Keratinocyte (primary cell): ENCODE results near the gene FNDC11. TPM values are rescaled to one million over a fixed set of nuclear protein-coding genes. Genes with fewer than 3 reads are reported as not detected.

Experiments used
- DNase-seq: peaks from one replicate; pipeline ENCODE4 v3.0.0-alpha.2; 2011; ENCODE audit warnings: low read depth, missing footprints, low spot score
- FAIRE-seq: peaks from 2 replicates; lab custom pipeline; 2011; peaks lifted over from hg19 to GRCh38; lab: Jason Lieb, UNC
- H2AFZ ChIP-seq: 2 replicates; pipeline ENCODE4 v1.6.0; 2012; ENCODE audit warnings: low read length, control low read depth, inconsistent platforms; ENCODE audit not compliant: control insufficient read depth
- H3K27ac ChIP-seq: 2 replicates; pipeline ENCODE4 v1.5.1; 2011; ENCODE audit warnings: low read length; ENCODE audit not compliant: control insufficient read depth, insufficient read depth
- H3K27me3 ChIP-seq: 3 replicates; pipeline ENCODE4 v1.6.0; 2011; ENCODE audit warnings: low read length; ENCODE audit not compliant: control insufficient read depth, insufficient read depth; ENCODE audit errors: extremely low read depth
- H3K36me3 ChIP-seq, 2 experiments: 2 replicates in 1 of 2; 3 replicates in 1 of 2; pipeline ENCODE4 v1.5.1; 2011; ENCODE audit warnings: low read length in 2 of 2, mild to moderate bottlenecking in 1 of 2; ENCODE audit not compliant: control insufficient read depth in 2 of 2, insufficient read depth in 2 of 2; ENCODE audit errors: extremely low read depth in 1 of 2
- H3K4me1 ChIP-seq: 3 replicates; pipeline ENCODE4 v1.5.1; 2011; ENCODE audit warnings: low read length; ENCODE audit not compliant: control insufficient read depth, insufficient read depth; ENCODE audit errors: extremely low read depth
- H3K4me2 ChIP-seq: 3 replicates; pipeline ENCODE4 v1.6.0; 2011; ENCODE audit warnings: low read depth, low read length; ENCODE audit not compliant: control insufficient read depth, insufficient read depth; ENCODE audit errors: extremely low read depth
- H3K4me3 ChIP-seq, 3 experiments: fragments of 200-600 bp in 1 of 3; sonication (generic) in 1 of 3; 2 replicates in 2 of 3; 3 replicates in 1 of 3; pipeline ENCODE4 v1.5.1; 2011 to 2016; ENCODE audit warnings: low read length in 3 of 3, mild to moderate bottlenecking in 3 of 3, control low read depth in 2 of 3, inconsistent platforms in 1 of 3, low read depth in 1 of 3, mixed read lengths in 1 of 3, mixed run types in 1 of 3, moderate library complexity in 1 of 3; ENCODE audit not compliant: control insufficient read depth in 2 of 3, insufficient read depth in 2 of 3; ENCODE audit errors: extremely low read depth in 1 of 3
- H3K79me2 ChIP-seq: 2 replicates; pipeline ENCODE4 v1.6.0; 2012; ENCODE audit warnings: low read length; ENCODE audit not compliant: control insufficient read depth, insufficient read depth
- H3K9ac ChIP-seq: 3 replicates; pipeline ENCODE4 v1.6.0; 2011; ENCODE audit warnings: low read length; ENCODE audit not compliant: control insufficient read depth, insufficient read depth; ENCODE audit errors: extremely low read depth
- H3K9me1 ChIP-seq: 3 replicates; pipeline ENCODE4 v1.6.0; 2011; ENCODE audit warnings: low read length; ENCODE audit not compliant: control insufficient read depth, insufficient read depth; ENCODE audit errors: extremely low read depth
- H3K9me3 ChIP-seq: 2 replicates; pipeline ENCODE4 v1.5.1; 2012; ENCODE audit warnings: low read depth, low read length; ENCODE audit not compliant: control insufficient read depth
- H4K20me1 ChIP-seq: 3 replicates; pipeline ENCODE4 v1.6.0; 2011; ENCODE audit warnings: low read length; ENCODE audit not compliant: control insufficient read depth, insufficient read depth; ENCODE audit errors: extremely low read depth
- EZH2 ChIP-seq: IDR thresholded peaks from one replicate; pipeline ENCODE4 v1.6.1; 2012; ENCODE audit warnings: inconsistent platforms, mild to moderate bottlenecking, low read length, moderate library complexity
- dilution Hi-C: fragments of 300-500 bp; cut with MboI; formaldehyde crosslinking; loops from one replicate; pipeline ENCODE4 v1.7.0; 2020; ENCODE audit warnings: low sequenced_read_pairs; ENCODE audit not compliant: extremely low pct_ligation_motif_present
- polyA plus RNA-seq, 5 experiments: library from polyadenylated mRNA; depleted of rRNA in 3 of 5; stranded (reverse) in 3 of 5; stranded (forward) in 1 of 5; unstranded in 1 of 5; fragments of >200 nt; gene quantifications; 1 replicate in 1 of 5; 2 replicates in 3 of 5; 3 replicates in 1 of 5; pipeline versions ENCODE4 v1.2.1 to v1.2.3, GENCODE V29; 2011 to 2012; ENCODE audit warnings: missing spikeins in 2 of 5, low read depth in 1 of 5, low replicate concordance in 1 of 5
- TF ChIP-seq, protein P1 (sequence below), 3 experiments: IDR thresholded peaks in 1 of 3; conservative IDR thresholded peaks in 1 of 3; optimal IDR thresholded peaks in 1 of 3; 2 replicates in 2 of 3; 3 replicates in 1 of 3; pipeline versions ENCODE3 to v1.5.1; 2011; ENCODE audit warnings: low read length in 3 of 3, mild to moderate bottlenecking in 3 of 3, moderate library complexity in 2 of 3, control low read depth in 1 of 3, inconsistent platforms in 1 of 3; ENCODE audit not compliant: insufficient read depth in 2 of 3; ENCODE audit errors: extremely low read depth in 1 of 3

The FNDC11 gene
- polyA plus RNA-seq, 1 donor (not counting 4 experiments of a cell fraction or from before 2014, with no cell fraction given) = 0.55 TPM

DNA sequence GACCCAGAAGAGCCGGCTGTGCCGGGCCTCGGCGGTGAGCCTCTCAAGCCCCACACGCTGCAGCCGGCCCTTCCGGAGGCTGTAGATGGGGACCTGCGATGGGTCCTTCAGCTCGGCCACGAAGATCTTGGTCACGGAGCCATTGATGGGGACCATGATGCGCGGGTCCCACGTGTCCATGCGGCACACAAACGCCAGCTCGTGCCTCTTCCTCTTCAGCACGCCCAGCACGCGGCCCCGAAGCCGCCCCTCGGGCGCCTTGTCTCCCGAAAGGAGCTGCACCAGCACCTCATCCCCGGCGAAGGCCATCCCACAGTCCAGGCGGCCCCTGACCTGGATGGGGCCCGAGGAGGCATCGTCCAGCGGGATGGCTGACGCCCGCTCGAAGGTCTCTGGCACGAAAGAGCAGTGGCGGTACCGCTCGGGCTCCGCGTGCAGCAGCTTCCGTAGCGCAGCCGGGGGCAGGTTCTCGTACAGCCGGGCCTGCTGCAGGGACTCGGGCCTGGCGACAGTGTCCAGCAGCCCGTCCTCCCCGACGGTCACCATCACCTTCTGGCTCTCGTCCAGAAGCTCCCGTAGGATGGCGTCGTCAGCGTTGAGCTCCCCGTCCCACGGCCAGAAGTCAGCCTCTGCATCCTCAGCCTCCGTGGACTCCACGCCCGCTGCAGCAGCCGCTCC, 11.2 kb downstream of the FNDC11 start:
- no peak overlapping the region for H3K27ac ChIP-seq
- no peak overlapping the region for H3K9ac ChIP-seq
- dilution Hi-C loops = no loop called here
- H4K20me1 ChIP-seq = peaks cover 8% of the 10 kb centered on the region
- H3K9me3 ChIP-seq = no peaks in the 10 kb centered on the region
- H3K79me2 ChIP-seq = peaks cover 12% of the 10 kb centered on the region
- no peak for TF ChIP-seq EZH2
- TF ChIP-seq, protein P1, sequence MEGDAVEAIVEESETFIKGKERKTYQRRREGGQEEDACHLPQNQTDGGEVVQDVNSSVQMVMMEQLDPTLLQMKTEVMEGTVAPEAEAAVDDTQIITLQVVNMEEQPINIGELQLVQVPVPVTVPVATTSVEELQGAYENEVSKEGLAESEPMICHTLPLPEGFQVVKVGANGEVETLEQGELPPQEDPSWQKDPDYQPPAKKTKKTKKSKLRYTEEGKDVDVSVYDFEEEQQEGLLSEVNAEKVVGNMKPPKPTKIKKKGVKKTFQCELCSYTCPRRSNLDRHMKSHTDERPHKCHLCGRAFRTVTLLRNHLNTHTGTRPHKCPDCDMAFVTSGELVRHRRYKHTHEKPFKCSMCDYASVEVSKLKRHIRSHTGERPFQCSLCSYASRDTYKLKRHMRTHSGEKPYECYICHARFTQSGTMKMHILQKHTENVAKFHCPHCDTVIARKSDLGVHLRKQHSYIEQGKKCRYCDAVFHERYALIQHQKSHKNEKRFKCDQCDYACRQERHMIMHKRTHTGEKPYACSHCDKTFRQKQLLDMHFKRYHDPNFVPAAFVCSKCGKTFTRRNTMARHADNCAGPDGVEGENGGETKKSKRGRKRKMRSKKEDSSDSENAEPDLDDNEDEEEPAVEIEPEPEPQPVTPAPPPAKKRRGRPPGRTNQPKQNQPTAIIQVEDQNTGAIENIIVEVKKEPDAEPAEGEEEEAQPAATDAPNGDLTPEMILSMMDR (optimal IDR thresholded peaks at IDR 0.05 in 1 of 3, IDR thresholded peaks at IDR 0.05 in 1 of 3, conservative IDR thresholded peaks at IDR 0.05 in 1 of 3; ENCODE audit: extremely low read depth in 1 of 3, insufficient read depth in 2 of 3, low read length in 3 of 3) = no peak
- DNase-seq = no peak
- no peak overlapping the region for H3K4me2 ChIP-seq
- no peaks in the 10 kb centered on the region for H3K4me1 ChIP-seq
- H3K36me3 ChIP-seq = peaks cover 20 to 52% of the 10 kb centered on the region in 2 experiments
- no peak overlapping the region for H3K4me3 ChIP-seq
- no peaks in the 10 kb centered on the region for H3K27me3 ChIP-seq
- no peak overlapping the region for H2AFZ ChIP-seq
- no peaks in the 10 kb centered on the region for H3K9me1 ChIP-seq
- FAIRE-seq = no peak

DNA sequence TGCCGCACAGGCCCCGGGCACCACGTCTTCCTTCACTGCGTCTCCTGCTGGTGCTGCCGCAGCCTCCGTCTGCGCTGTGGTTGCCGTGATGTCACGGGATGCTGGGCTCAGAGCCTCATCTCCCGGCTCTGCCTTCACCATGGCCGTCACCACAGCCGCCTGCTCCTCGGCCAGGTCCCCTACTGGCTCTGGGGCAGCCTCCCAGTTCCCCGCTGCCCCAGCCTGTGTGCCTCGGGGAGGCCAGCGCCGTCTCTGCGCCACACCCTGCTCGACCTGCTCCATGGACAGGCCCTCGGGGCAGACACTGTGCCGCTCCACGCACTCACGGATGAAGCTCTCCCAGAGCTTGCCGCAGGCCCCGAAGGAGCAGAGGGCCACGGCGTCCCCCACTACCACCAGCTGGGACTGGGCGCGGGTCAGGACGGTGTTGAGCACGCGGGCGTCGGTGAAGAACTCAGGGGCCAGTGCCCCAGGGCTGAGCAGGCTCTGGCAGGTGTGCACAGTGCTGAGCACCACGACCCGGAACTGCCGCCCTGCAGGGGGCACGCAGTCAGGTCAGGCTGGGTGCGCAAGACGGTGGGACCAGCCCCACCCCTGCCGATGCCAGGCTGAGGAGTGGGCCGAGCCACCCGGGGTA, 11.9 kb downstream of the FNDC11 start:
- no peak for FAIRE-seq
- Histone ChIP-seq H4K20me1 (peaks cover 8% of the 10 kb centered on the region), H3K27ac (no peak overlapping the region), H3K79me2 (peaks cover 12% of the 10 kb centered on the region), H3K9ac (no peak overlapping the region), H3K9me1 (no peaks in the 10 kb centered on the region), H3K4me1 (no peaks in the 10 kb centered on the region), H3K4me3 (no peak overlapping the region), H3K27me3 (no peaks in the 10 kb centered on the region), H3K9me3 (no peaks in the 10 kb centered on the region), H3K4me2 (no peak overlapping the region), H2AFZ (no peak overlapping the region), H3K36me3 (peaks cover 14 to 46% of the 10 kb centered on the region in 2 experiments)
- no peak for DNase-seq
- dilution Hi-C loops = no loop called here
- TF ChIP-seq, protein P1 (optimal IDR thresholded peaks at IDR 0.05 in 1 of 3, IDR thresholded peaks at IDR 0.05 in 1 of 3, conservative IDR thresholded peaks at IDR 0.05 in 1 of 3; ENCODE audit: extremely low read depth in 1 of 3, insufficient read depth in 2 of 3, low read length in 3 of 3) = no peak
- no peak for TF ChIP-seq EZH2
